Measurements from ENCODE around the gene SEMA4G. TPM values are rescaled to one million over a fixed set of nuclear protein-coding genes. Genes with fewer than 3 reads are reported as not detected.

The SEMA4G gene
- total and polyA plus RNA-seq, 4 donors, result 1.5 to 7.5 (median 3.2) TPM

Small RNA genes lying within 50 kb of the gene (microRNA-seq; reads per million reads assigned to microRNA genes)
- 0 reads per million in 2 donors for gene MIR608

Other genes with a start within 250 kb of the SEMA4G start
- not detected for gene PAX2, start 223.9 kb upstream of the SEMA4G start, total RNA-seq
- gene PAX2, start 223.9 kb upstream of the SEMA4G start, polyA plus RNA-seq, result not detected
- gene SLF2, start 56.5 kb upstream of the SEMA4G start, total RNA-seq, result 10 to 100 TPM; 20.3 to 38.3 TPM
- gene SLF2, start 56.5 kb upstream of the SEMA4G start, polyA plus RNA-seq, result 10 to 100 TPM in 1 of 2 donors, 1 to 10 TPM in 1; 5.6 to 13.2 TPM
- gene MRPL43, start 18.0 kb downstream of the SEMA4G start, total RNA-seq, result 10 to 100 TPM; 38.9 to 59.8 TPM
- 100 to 1,000 TPM in 1 of 2 donors, 10 to 100 TPM in 1; 69.4 to 104 TPM for gene MRPL43, start 18.0 kb downstream of the SEMA4G start, polyA plus RNA-seq
- 1 to 10 TPM; 4.6 to 5.7 TPM for gene TWNK, start 18.0 kb downstream of the SEMA4G start, total RNA-seq
- 1 to 10 TPM; 3.0 to 4.5 TPM for gene TWNK, start 18.0 kb downstream of the SEMA4G start, polyA plus RNA-seq
- 10 to 100 TPM; 94.0 to 95.3 TPM for gene LZTS2, start 30.3 kb downstream of the SEMA4G start, total RNA-seq
- 100 to 1,000 TPM in 1 of 2 donors, 10 to 100 TPM in 1; 38.3 to 108 TPM for gene LZTS2, start 30.3 kb downstream of the SEMA4G start, polyA plus RNA-seq
- gene PDZD7, start 61.6 kb downstream of the SEMA4G start, total RNA-seq, result 1 to 10 TPM; 1.1 to 1.6 TPM
- gene PDZD7, start 61.6 kb downstream of the SEMA4G start, polyA plus RNA-seq, result 1 to 10 TPM in 1 of 2 donors, under 1 TPM in 1; 0.97 to 3.9 TPM
- 100 to 1,000 TPM in 1 of 2 donors, 10 to 100 TPM in 1; 91.5 to 113 TPM for gene SFXN3, start 61.7 kb downstream of the SEMA4G start, total RNA-seq
- gene SFXN3, start 61.7 kb downstream of the SEMA4G start, polyA plus RNA-seq, result 10 to 100 TPM; 42.6 to 97.1 TPM
- 10 to 100 TPM; 12.4 to 17.6 TPM for gene KAZALD1, start 92.5 kb downstream of the SEMA4G start, total RNA-seq
- gene KAZALD1, start 92.5 kb downstream of the SEMA4G start, polyA plus RNA-seq, result 10 to 100 TPM; 12.9 to 20.7 TPM
- not detected for gene TLX1, start 161.8 kb downstream of the SEMA4G start, total RNA-seq
- gene TLX1, start 161.8 kb downstream of the SEMA4G start, polyA plus RNA-seq, result under 1 TPM in 1 of 2 donors, not detected in 1; 0.13 TPM